NCI-H524 (cell line): Measurements from ENCODE around the gene SHLD2.
"Not testable (repeated sequence)": the region's sequence is repeated elsewhere in the genome, so short reads cannot be mapped to it uniquely, and the experiment has no call there.

Experiments
- DNase-seq, 2 experiments: peaks; one replicate each; lab custom pipeline; 2025; lab: John Stamatoyannopoulos, UW

SHLD2 gene

GRCh38 chr10:87094373-87095235 lies at the start of gene SHLD2, which contains the start of gene GLUD1:
Gene SHLD2, plus strand, starts transcription at chr10:87095206. Its CDS starts 56,149 bp downstream, at chr10:87151355.
Gene GLUD1, minus strand, starts transcription at chr10:87094843. Its CDS starts 74 bp downstream, at chr10:87094769.
- peak; percentile 42 to 79 for DNase-seq

- no peak for DNase-seq
Observed at GRCh38 chr10:87045434-87045938, 49.5 kb upstream of the SHLD2 start.

GRCh38 chr10:87053111-87053510 lies 41.9 kb upstream of the SHLD2 start:
- DNase-seq, result no peak

- DNase-seq, result no peak
Observed at GRCh38 chr10:87053577-87054181, 41.3 kb upstream of the SHLD2 start.

- no peak for DNase-seq
Observed at GRCh38 chr10:87054373-87055295, 40.4 kb upstream of the SHLD2 start.

GRCh38 chr10:87058171-87058570 lies 36.8 kb upstream of the SHLD2 start:
- no peak for DNase-seq

GRCh38 chr10:87059401-87059800 lies 35.6 kb upstream of the SHLD2 start:
- no peak for DNase-seq

GRCh38 chr10:87060280-87060928 lies 34.6 kb upstream of the SHLD2 start:
- no peak for DNase-seq

- DNase-seq, result no peak
Observed at GRCh38 chr10:87064651-87065050, 30.4 kb upstream of the SHLD2 start.

- no peak for DNase-seq
Observed at GRCh38 chr10:87066178-87066577, 28.8 kb upstream of the SHLD2 start.

- no peak for DNase-seq
Observed at GRCh38 chr10:87066865-87067264, 28.1 kb upstream of the SHLD2 start.

GRCh38 chr10:87068281-87068680 lies 26.7 kb upstream of the SHLD2 start:
- DNase-seq, result no peak

- no peak for DNase-seq
Observed at GRCh38 chr10:87072449-87072848, 22.6 kb upstream of the SHLD2 start.

GRCh38 chr10:87076421-87076820 lies 18.6 kb upstream of the SHLD2 start:
- DNase-seq, result not testable (repeated sequence)

- DNase-seq, result no peak
Observed at GRCh38 chr10:87079106-87079836, 15.7 kb upstream of the SHLD2 start.

- DNase-seq, result not testable (repeated sequence)
Observed at GRCh38 chr10:87080621-87081020, 14.4 kb upstream of the SHLD2 start.

- not testable (repeated sequence) for DNase-seq
Observed at GRCh38 chr10:87081574-87081973, 13.4 kb upstream of the SHLD2 start.

- DNase-seq, result not testable (repeated sequence)
Observed at GRCh38 chr10:87082219-87082618, 12.8 kb upstream of the SHLD2 start.

- DNase-seq, result not testable (repeated sequence)
Observed at GRCh38 chr10:87083576-87084290, 11.3 kb upstream of the SHLD2 start.

- DNase-seq, result not testable (repeated sequence)
Observed at GRCh38 chr10:87084291-87084782, 10.7 kb upstream of the SHLD2 start.
